ENCODE measurements around the gene GABBR2.

GABBR2 gene

DNA sequence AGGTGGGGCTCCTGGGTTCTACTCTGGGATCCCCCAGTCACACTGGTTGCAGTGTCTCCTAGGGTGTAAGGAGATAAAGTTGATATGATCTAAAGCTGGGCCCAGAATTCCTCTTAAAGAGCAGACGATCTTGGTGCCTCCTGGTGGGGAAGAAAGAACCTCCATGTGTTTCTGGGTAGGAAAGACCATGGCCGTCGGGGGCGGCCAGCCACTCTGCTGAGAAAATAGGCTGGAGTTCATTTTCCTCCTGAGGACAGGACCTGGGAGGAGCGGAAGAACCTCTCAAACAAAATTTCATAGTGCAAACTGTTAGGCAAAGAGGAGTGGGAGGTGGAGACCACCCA is 289.5 kb downstream of the GABBR2 start:
- Histone ChIP-seq H3K18ac (ENCODE audit: low read length) (no peak overlapping the region), H3K79me1 (ENCODE audit: low read length) (no peaks in the 10 kb centered on the region), H3K4me3 (ENCODE audit: low read depth, low read length) (no peak overlapping the region), H3K79me2 (ENCODE audit: control insufficient read depth, insufficient read depth, low read length, poor library complexity) (no peaks in the 10 kb centered on the region), H3K23ac (ENCODE audit: low read length) (no peak overlapping the region), H3K27me3 (ENCODE audit: insufficient read depth, low read length) (no peaks in the 10 kb centered on the region), H4K12ac (ENCODE audit: low read depth, low read length) (no peak overlapping the region), H3K4ac (ENCODE audit: low read depth, low read length) (no peak overlapping the region), H2AK5ac (ENCODE audit: low read length) (no peak overlapping the region), H3K4me2 (ENCODE audit: low read length) (no peak overlapping the region), H2BK12ac (ENCODE audit: low read length) (no peak overlapping the region), H2BK5ac (ENCODE audit: low read depth, low read length, poor library complexity) (no peak overlapping the region), H3K9ac (ENCODE audit: low read length) (no peak overlapping the region), H3K9me3 (ENCODE audit: insufficient read depth, low read depth, low read length) (peaks cover 1% of the 10 kb centered on the region), H3K27ac (ENCODE audit: low read depth, low read length) (no peak overlapping the region), H4K91ac (ENCODE audit: low read depth, low read length) (no peak overlapping the region), H4K8ac (ENCODE audit: low read depth, low read length) (no peak overlapping the region), H3K4me1 (ENCODE audit: control insufficient read depth in 1 of 2, insufficient read depth in 2 of 2, low read length in 2 of 2) (no peaks in the 10 kb centered on the region), H2BK120ac (ENCODE audit: insufficient read depth, low read length, poor library complexity) (no peak overlapping the region), H3K14ac (ENCODE audit: low read length) (no peak overlapping the region), H2AFZ (ENCODE audit: insufficient read depth, low read length, poor library complexity) (no peak overlapping the region), H3K36me3 (ENCODE audit: control insufficient read depth in 1 of 2, insufficient read depth in 2 of 2, low read length in 2 of 2) (no peaks in the 10 kb centered on the region)
- no peak for DNase-seq
- WGBS (ENCODE audit: extremely low coverage, insufficient coverage, insufficient read length): no CpG with 5 or more reads among the region's 5 CpGs

DNA sequence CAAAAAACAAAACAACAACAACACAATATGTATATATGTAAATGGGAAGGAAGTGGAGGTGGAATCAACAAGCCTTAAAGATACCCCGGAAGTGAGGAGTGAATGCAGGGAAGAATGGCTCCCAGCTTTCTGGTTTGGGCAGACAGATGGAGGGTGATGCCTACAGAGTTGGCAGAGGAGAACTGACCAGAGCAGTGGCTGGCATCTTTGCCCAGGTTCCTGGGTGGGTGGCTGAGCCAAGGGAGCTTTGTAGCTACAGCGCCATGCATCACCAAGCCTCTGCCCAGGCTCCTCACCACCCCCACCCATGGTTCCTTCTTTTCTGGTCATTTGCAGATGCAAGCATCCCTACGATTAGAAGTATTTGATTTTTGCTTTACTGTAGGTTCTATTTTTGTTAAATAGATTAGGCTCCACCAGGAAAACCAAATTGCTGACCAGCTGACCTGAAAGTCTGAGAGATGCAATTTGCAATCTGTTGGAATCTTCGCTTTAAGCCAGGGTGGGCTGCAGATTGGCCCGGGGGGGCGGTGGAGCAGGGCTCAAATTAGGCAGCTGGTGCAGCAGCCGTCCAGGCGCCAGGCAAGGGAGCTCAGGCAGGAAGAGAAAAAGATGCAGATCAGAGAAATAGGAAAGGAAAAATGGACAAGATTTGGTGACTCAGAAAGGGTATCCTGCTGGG is 290.0 kb downstream of the GABBR2 start:
- Histone ChIP-seq H3K18ac (ENCODE audit: low read length) (no peak overlapping the region), H3K36me3 (ENCODE audit: control insufficient read depth in 1 of 2, insufficient read depth in 2 of 2, low read length in 2 of 2) (no peaks in the 10 kb centered on the region), H3K4me2 (ENCODE audit: low read length) (no peak overlapping the region), H4K12ac (ENCODE audit: low read depth, low read length) (no peak overlapping the region), H2AK5ac (ENCODE audit: low read length) (no peak overlapping the region), H2BK120ac (ENCODE audit: insufficient read depth, low read length, poor library complexity) (no peak overlapping the region), H3K14ac (ENCODE audit: low read length) (no peak overlapping the region), H3K4me1 (ENCODE audit: control insufficient read depth in 1 of 2, insufficient read depth in 2 of 2, low read length in 2 of 2) (no peaks in the 10 kb centered on the region), H3K4ac (ENCODE audit: low read depth, low read length) (no peak overlapping the region), H3K79me1 (ENCODE audit: low read length) (no peaks in the 10 kb centered on the region), H3K27ac (ENCODE audit: low read depth, low read length) (no peak overlapping the region), H3K4me3 (ENCODE audit: low read depth, low read length) (no peak overlapping the region), H3K9me3 (ENCODE audit: insufficient read depth, low read depth, low read length) (peaks cover 1% of the 10 kb centered on the region), H2BK12ac (ENCODE audit: low read length) (no peak overlapping the region), H4K91ac (ENCODE audit: low read depth, low read length) (no peak overlapping the region), H2AFZ (ENCODE audit: insufficient read depth, low read length, poor library complexity) (no peak overlapping the region), H2BK5ac (ENCODE audit: low read depth, low read length, poor library complexity) (no peak overlapping the region), H3K9ac (ENCODE audit: low read length) (no peak overlapping the region), H3K27me3 (ENCODE audit: insufficient read depth, low read length) (no peaks in the 10 kb centered on the region), H4K8ac (ENCODE audit: low read depth, low read length) (no peak overlapping the region), H3K23ac (ENCODE audit: low read length) (no peak overlapping the region), H3K79me2 (ENCODE audit: control insufficient read depth, insufficient read depth, low read length, poor library complexity) (no peaks in the 10 kb centered on the region)
- no CpG with 5 or more reads among the region's 8 CpGs for WGBS (ENCODE audit: extremely low coverage, insufficient coverage, insufficient read length)
- no peak for DNase-seq

GRCh38 chr9:98416294-98417248 is 292.2 kb downstream of the GABBR2 start:
- no peak overlapping the region for H2BK120ac ChIP-seq (ENCODE audit: insufficient read depth, low read length, poor library complexity)
- no peaks in the 10 kb centered on the region for H3K4me1 ChIP-seq (ENCODE audit: control insufficient read depth in 1 of 2, insufficient read depth in 2 of 2, low read length in 2 of 2)

DNA sequence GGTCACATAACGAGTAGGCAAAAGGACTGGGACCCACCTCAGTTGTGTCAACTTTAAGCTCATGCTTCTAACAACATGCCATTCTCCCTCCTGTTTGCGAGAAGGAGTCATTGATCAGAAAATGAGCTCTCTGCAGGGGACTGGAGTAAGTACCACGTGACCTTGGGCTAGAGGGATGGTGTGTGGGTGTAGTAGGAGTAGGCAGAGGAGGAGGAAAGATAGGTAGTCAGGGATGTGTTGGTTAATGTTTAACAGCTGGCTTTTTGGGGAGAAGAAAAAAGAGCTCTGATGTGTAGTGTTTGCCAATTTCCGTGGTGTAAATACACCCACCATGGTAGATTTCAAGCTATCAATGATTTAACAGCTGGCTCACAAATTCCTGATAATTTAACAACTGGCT is 293.0 kb downstream of the GABBR2 start:
- Histone ChIP-seq H2BK5ac (ENCODE audit: low read depth, low read length, poor library complexity) (no peak overlapping the region), H3K79me2 (ENCODE audit: control insufficient read depth, insufficient read depth, low read length, poor library complexity) (no peaks in the 10 kb centered on the region), H2BK120ac (ENCODE audit: insufficient read depth, low read length, poor library complexity) (no peak overlapping the region), H3K27ac (ENCODE audit: low read depth, low read length) (no peak overlapping the region), H3K27me3 (ENCODE audit: insufficient read depth, low read length) (no peaks in the 10 kb centered on the region), H4K8ac (ENCODE audit: low read depth, low read length) (no peak overlapping the region), H3K4ac (ENCODE audit: low read depth, low read length) (no peak overlapping the region), H3K9ac (ENCODE audit: low read length) (no peak overlapping the region), H3K4me3 (ENCODE audit: low read depth, low read length) (no peak overlapping the region), H3K36me3 (ENCODE audit: control insufficient read depth in 1 of 2, insufficient read depth in 2 of 2, low read length in 2 of 2) (no peaks in the 10 kb centered on the region), H3K79me1 (ENCODE audit: low read length) (no peaks in the 10 kb centered on the region), H3K4me2 (ENCODE audit: low read length) (no peak overlapping the region), H3K18ac (ENCODE audit: low read length) (no peak overlapping the region), H3K9me3 (ENCODE audit: insufficient read depth, low read depth, low read length) (peaks cover 1% of the 10 kb centered on the region), H4K12ac (ENCODE audit: low read depth, low read length) (no peak overlapping the region), H4K91ac (ENCODE audit: low read depth, low read length) (no peak overlapping the region), H2AK5ac (ENCODE audit: low read length) (no peak overlapping the region), H3K23ac (ENCODE audit: low read length) (no peak overlapping the region), H3K14ac (ENCODE audit: low read length) (no peak overlapping the region), H3K4me1 (ENCODE audit: control insufficient read depth in 1 of 2, insufficient read depth in 2 of 2, low read length in 2 of 2) (no peaks in the 10 kb centered on the region), H2BK12ac (ENCODE audit: low read length) (no peak overlapping the region), H2AFZ (ENCODE audit: insufficient read depth, low read length, poor library complexity) (no peak overlapping the region)
- WGBS (ENCODE audit: extremely low coverage, insufficient coverage, insufficient read length): no CpG with 5 or more reads among the region's 4 CpGs
- DNase-seq: no peak

More at GRCh38 chr9:98416294-98417248, 292.2 kb downstream of the GABBR2 start:
- Histone ChIP-seq H4K91ac (ENCODE audit: low read depth, low read length) (no peak overlapping the region), H3K9ac (ENCODE audit: low read length) (no peak overlapping the region), H3K27ac (ENCODE audit: low read depth, low read length) (no peak overlapping the region), H2BK5ac (ENCODE audit: low read depth, low read length, poor library complexity) (no peak overlapping the region), H3K18ac (ENCODE audit: low read length) (no peak overlapping the region), H4K12ac (ENCODE audit: low read depth, low read length) (no peak overlapping the region), H3K79me2 (ENCODE audit: control insufficient read depth, insufficient read depth, low read length, poor library complexity) (no peaks in the 10 kb centered on the region), H3K4ac (ENCODE audit: low read depth, low read length) (no peak overlapping the region), H3K14ac (ENCODE audit: low read length) (no peak overlapping the region), H4K8ac (ENCODE audit: low read depth, low read length) (no peak overlapping the region), H2AK5ac (ENCODE audit: low read length) (no peak overlapping the region), H3K9me3 (ENCODE audit: insufficient read depth, low read depth, low read length) (peaks cover 1% of the 10 kb centered on the region), H3K79me1 (ENCODE audit: low read length) (no peaks in the 10 kb centered on the region), H3K27me3 (ENCODE audit: insufficient read depth, low read length) (no peaks in the 10 kb centered on the region), H3K36me3 (ENCODE audit: control insufficient read depth in 1 of 2, insufficient read depth in 2 of 2, low read length in 2 of 2) (no peaks in the 10 kb centered on the region), H3K23ac (ENCODE audit: low read length) (no peak overlapping the region), H3K4me3 (ENCODE audit: low read depth, low read length) (no peak overlapping the region), H3K4me2 (ENCODE audit: low read length) (no peak overlapping the region), H2AFZ (ENCODE audit: insufficient read depth, low read length, poor library complexity) (no peak overlapping the region), H2BK12ac (ENCODE audit: low read length) (no peak overlapping the region)
- WGBS (ENCODE audit: extremely low coverage, insufficient coverage, insufficient read length): no CpG with 5 or more reads among the region's 10 CpGs
- no peak for DNase-seq

All from trophoblast cell (in vitro differentiated cells and primary cell).